ENCODE data around the gene ADAMTS10. TPM values are rescaled to one million over a fixed set of nuclear protein-coding genes. Genes with fewer than 3 reads are reported as not detected.

ADAMTS10 gene
- total RNA-seq, 1 donor from 2014 or later = 29.4 TPM

- peak; percentile 73 for ATAC-seq
Measured at GRCh38 chr19:8648240-8648639, 37.7 kb upstream of the ADAMTS10 start.

GRCh38 chr19:8643860-8644653 is 33.5 kb upstream of the ADAMTS10 start:
- Histone ChIP-seq H3K27ac (no peak overlapping the region), H3K4me1 (peaks cover 9% of the 10 kb centered on the region), H3K4me3 (no peak overlapping the region), H3K27me3 (peaks cover 12% of the 10 kb centered on the region), H3K9me3 (peaks cover 8% of the 10 kb centered on the region), H3K36me3 (no peaks in the 10 kb centered on the region)
- intact Hi-C loops (cut with DNase I) = no loop called here
- TF ChIP-seq CTCF (IDR thresholded peaks at IDR 0.05) = no peak
- no peak for ATAC-seq
- DNase-seq = no peak

More at GRCh38 chr19:8648240-8648639, 37.7 kb upstream of the ADAMTS10 start:
- H3K27me3 ChIP-seq = peaks cover 6% of the 10 kb centered on the region
- intact Hi-C loops (cut with DNase I) = no loop called here
- H3K4me1 ChIP-seq = peaks cover 9% of the 10 kb centered on the region
- no peaks in the 10 kb centered on the region for H3K36me3 ChIP-seq
- no peak overlapping the region for H3K27ac ChIP-seq
- H3K4me3 ChIP-seq = no peak overlapping the region
- no peak for DNase-seq
- H3K9me3 ChIP-seq = no peaks in the 10 kb centered on the region
- no peak for TF ChIP-seq CTCF (IDR thresholded peaks at IDR 0.05)

- Histone ChIP-seq H3K4me3 (no peak overlapping the region), H3K27ac (no peak overlapping the region), H3K36me3 (no peaks in the 10 kb centered on the region), H3K4me1 (peaks cover 5% of the 10 kb centered on the region), H3K27me3 (peaks cover 12% of the 10 kb centered on the region), H3K9me3 (peaks cover 8% of the 10 kb centered on the region)
- intact Hi-C loops (cut with DNase I) = no loop called here
- DNase-seq (no peak), ATAC-seq (no peak)
- no peak for TF ChIP-seq CTCF (IDR thresholded peaks at IDR 0.05)
Measured at GRCh38 chr19:8642561-8642960, 32.0 kb upstream of the ADAMTS10 start.

- Histone ChIP-seq H3K4me3 (no peak overlapping the region), H3K27ac (no peak overlapping the region), H3K36me3 (no peaks in the 10 kb centered on the region), H3K9me3 (peaks cover 8% of the 10 kb centered on the region), H3K27me3 (peaks cover 12% of the 10 kb centered on the region), H3K4me1 (peaks cover 5% of the 10 kb centered on the region)
- intact Hi-C loops (cut with DNase I) = no loop called here
- peak; percentile 63 for TF ChIP-seq CTCF (IDR thresholded peaks at IDR 0.05)
- DNase-seq = no peak
- peak; percentile 27 for ATAC-seq
Measured at GRCh38 chr19:8641908-8642547, 31.5 kb upstream of the ADAMTS10 start.

GRCh38 chr19:8641221-8641907 is 30.8 kb upstream of the ADAMTS10 start:
- no peaks in the 10 kb centered on the region for H3K36me3 ChIP-seq
- ATAC-seq (no peak), DNase-seq (no peak)
- intact Hi-C loops (cut with DNase I) = no loop called here
- TF ChIP-seq CTCF (IDR thresholded peaks at IDR 0.05) = no peak
- H3K27ac ChIP-seq = no peak overlapping the region
- H3K27me3 ChIP-seq = peaks cover 7% of the 10 kb centered on the region
- peaks cover 8% of the 10 kb centered on the region for H3K9me3 ChIP-seq
- H3K4me3 ChIP-seq = no peak overlapping the region
- peaks cover 5% of the 10 kb centered on the region for H3K4me1 ChIP-seq

Data from upper lobe of right lung (tissue), 1 donor.